Activated naive CD4-positive, alpha-beta T cell treated with anti-CD3 and anti-CD28 coated beads, Interleukin-2, amount 50 U/mL, for 16 hours (primary cell): Measurements from ENCODE around the gene KLHL8.
"Not testable (repeated sequence)": the region's sequence is repeated elsewhere in the genome, so short reads cannot be mapped to it uniquely, and the experiment has no call there.

ENCODE experiments used
- DNase-seq: peaks from one replicate; pipeline ENCODE4 v3.0.0-alpha.2; 2020

Gene KLHL8

DNA sequence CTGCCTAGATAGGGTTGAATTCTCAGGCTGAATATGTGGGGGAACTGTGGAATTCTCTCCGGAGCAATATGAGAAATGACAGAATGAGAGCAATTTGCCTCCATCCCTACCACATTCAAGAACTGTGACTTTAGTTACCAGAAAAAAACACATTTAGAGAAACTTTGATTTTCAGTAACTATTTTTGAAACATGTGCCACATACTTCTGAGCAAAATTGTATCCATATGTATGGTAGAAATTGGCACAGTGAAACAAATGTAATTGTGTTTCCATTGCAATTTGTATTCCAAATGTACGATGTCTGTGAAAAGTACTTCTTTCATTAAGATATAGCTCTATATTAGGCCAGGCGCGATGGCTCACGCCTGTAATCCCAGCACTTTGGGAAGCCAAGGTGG lies 5.5 kb upstream of the KLHL8 start:
- no peak for DNase-seq

DNA sequence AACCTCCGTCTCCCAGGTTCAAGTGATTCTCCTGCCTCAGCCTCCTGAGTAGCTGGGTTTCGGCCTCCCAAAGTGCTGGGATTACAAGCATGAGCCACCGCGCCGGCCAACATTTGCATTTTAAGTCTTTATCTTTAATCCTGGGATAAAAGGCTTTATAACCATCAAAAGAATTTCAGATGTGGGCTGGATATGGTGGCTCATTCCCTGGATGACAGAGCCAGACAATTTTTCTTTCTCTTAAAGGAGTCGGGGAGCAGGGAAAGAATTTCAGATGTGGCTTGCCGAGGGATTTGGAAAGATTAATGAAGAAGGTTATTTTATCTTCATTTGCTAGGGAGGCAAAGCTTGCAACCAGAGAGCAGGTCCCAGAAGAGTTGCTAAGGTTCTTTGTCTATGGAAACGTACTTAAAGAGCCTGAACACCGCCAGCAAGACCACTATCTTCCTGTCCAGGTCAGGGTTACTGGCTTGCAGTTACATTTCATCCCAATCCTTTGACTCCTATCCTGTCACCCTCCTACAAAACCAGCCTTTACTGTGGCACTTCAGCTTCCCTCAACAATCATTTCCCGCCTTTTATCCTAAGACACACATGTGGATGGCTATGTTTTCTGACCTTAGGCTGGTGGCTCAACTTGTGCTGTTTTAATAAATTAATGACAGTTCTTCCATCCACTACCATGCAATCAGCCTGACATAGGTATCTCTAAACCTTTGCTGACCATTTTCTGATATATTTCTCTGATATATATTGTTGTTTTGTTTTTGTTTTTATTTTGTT lies 3.9 kb upstream of the KLHL8 start:
- DNase-seq, result no peak

DNA sequence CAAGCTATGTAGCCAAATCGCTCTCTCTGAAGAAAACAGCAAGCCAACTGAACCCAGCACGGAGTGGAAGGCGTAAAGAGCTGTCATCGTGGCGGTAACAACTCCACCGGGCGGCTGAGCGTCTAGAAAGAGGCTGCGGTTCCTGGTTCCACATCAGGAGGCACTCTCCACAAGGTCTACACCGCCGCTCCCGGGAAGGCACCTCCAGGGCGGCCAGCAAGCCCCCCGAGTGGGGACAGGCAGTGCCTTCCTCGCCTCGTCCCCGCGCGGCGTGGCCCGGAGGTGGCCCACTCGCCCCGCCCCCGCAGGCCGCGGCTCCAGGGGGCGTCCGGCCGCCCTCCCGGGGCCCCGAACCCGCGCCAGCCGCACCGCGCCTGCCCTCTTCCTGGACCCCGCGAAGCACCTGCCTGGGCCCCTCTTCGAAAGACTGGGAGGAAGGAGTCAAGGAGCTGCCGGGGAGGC lies 755 bp downstream of the KLHL8 start:
- DNase-seq, result peak; percentile 51

DNA sequence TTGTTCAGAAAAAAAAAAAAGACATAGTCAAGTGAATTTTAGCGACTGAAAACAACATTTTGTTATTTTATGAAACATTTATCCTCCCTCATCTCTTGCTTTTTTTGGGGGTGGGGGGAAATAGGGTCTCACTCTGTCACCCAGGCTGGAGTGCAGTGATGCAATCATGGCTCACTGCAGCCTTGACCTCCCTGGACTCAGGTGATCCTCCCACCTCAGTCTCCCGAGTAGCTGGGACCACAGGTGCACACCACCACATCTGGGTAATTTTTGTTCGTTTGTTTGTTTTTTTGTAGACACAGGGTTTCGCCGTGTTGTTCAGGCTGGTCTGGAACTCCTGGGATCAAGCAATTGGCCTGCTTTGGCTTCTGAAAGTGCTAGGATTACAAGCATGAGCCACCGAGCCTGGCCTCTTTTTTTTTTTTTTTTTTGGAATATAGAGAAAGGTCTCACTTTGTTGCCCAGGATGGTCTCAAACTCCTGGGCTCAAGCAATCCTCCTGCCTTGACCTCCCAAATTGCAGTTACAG lies 3.1 kb downstream of the KLHL8 start:
- DNase-seq, result not testable (repeated sequence)

DNA sequence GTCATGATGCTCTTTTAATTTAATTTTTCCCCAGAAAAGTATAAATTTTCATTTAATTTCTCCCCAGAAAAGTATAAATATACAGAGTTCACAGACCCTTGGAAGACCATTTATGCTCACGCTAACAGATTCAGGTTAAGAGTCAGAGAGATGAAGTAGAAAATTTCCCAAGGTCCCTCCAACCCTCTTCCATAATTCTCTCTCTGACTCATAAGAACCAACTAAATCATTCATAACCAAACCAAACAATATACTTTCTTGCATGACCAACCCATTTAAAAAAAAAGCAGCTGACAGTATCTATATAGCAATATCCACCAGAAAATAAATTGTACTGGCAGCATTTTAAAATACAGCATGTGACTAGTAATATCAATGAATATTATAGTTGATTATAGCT lies 3.9 kb downstream of the KLHL8 start:
- no peak for DNase-seq

DNA sequence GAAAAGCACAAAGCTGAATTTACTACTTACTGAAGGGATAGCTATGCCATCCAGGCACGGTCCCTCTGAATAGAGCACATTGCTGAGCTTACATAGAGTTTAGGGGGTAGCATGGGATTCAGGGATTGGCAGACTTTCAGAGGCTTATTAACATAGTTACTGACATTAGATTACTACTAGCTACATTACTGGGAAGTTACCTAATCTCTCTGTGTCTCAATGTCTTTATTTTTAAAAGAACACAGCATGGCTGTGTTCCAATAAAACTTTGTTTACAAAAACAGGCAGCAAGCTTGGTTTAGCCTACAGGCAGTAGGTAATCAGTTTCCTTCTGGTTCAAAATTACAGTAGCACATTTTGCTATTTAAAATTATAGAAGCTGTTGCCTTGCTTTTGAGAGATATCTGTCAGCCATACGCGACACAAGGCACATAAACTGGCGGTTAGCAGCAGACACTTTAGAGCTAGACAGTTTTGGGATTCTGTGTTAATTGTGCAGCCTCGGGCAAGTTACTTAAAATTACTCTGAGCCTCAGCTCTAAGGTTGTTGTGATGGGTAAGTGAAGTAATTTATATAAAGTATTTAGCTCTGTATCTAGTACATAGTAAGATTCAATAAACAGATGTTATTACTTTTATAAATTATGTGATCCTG lies 6.9 kb downstream of the KLHL8 start:
- DNase-seq, result no peak

DNA sequence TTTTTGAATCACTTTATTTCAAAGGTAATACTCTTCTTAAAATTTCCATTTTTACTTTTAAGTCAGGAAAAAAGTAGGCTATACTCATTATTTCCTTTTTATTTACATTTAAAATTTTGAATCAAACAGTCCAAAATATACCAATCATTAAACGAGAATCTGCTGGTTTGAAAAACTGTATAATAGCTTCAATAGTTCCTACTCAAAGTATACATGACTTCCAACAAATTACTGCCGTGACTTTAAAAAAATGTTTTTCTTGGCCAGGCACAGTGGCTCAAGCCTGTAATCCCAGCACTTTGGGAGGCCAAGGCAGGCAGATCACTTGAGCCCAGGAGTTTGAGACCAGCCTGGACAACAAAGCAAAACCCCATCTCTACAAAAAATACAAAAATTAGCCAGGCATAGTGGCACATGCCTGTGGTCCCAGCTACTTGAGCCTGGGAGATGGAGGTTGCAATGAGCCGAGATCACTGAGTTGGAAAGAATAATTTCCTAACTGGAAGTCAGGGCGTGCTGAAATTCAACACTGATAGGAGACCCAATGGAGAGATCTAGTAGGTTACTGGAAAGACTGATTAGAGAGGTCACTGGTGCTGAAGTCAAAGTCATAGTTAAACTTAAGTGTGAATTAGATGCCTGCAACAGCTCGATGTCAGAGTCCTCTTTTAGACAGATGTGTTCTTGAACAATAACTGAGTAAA lies 9.0 kb downstream of the KLHL8 start:
- DNase-seq, result no peak

DNA sequence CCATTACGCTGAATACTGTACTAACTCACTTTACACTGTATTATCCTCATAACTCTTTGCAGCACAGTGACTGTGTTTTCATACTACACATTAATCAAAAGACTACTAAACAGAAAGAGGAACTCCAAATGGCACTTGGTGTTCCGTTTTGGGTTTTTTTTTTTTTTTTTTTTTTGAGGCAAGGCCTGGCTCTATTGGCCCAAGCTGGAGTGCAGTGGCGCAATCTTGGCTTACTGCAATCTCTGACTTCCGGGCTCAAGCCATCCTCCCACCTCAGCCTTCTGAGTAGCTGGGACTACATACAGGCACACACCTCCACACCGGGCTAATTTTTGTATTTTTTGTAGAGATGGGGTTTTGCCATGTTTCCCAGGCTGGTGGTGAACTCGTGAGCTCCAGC lies 10.7 kb downstream of the KLHL8 start:
- no peak for DNase-seq

DNA sequence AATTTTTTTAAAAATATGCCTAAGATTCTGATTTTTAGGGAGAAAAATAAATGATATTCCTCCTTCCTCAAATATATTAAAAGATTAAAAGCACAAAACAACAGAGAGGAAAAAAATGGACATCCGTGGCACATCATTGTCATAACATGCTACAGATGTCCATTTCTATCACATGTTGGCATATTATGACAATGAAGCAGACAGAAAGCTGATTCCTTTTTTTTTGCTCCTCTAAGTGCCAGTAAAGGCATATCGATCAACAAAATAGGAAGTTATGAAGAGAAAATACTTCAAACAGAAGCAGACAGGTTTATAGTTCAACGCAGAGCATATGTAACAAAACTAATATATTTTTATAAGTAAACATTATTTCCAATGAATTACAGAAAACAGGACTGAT lies 11.2 kb downstream of the KLHL8 start:
- no peak for DNase-seq

DNA sequence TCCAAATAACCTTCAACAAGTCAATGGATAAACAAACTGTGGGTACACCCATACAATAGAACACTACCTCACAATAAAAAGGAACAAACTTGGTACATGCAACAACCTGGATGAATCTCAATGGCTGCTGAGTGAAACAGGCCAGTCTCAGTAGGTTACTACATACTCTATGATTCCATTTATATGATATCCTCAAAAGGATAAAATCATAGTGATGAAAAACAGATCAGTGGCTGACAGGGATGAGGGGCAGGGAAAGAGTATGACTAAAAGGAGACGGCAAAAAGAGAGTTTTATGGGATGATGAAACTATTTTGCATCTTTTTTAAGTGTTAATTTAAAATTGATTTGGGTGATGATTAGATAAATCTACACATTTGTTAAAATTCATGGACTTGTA lies 15.9 kb downstream of the KLHL8 start:
- DNase-seq, result no peak

DNA sequence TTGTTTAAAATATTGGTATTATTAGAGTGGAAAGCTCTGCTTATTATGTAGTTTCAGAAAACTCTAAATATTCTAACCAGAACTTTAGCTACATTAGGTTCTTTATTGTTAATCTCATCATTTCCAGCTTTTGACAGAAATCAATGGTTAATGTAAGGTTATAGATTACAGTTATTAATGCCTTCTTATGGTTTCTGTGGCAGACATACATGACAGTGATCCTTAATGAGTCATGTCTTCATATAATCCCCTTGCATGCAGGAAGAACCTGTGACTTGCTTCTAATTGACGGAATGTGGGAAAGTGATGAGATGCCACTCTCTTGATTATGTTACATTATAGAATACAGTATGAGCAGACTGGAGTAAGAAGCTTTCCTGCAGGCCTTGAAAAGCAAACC lies 23.5 kb downstream of the KLHL8 start:
- no peak for DNase-seq

DNA sequence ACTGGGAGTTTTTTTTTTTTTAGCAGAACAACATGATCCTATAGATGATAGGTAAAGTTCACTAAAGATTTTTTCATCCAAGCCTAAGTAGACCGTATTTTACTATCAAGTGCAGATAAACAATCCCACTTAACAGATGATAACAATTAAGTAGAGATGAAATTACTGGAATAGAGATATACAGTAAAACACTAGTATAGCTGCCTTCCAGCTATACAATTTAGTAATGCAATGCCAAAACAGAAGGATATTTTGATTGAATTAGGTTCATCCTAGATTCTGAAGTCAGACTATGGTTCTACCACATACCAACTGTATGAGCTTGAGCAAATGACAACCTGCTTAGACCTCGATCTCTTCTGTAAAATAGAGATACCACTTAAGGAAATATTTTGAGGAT lies 24.3 kb downstream of the KLHL8 start:
- DNase-seq, result no peak

DNA sequence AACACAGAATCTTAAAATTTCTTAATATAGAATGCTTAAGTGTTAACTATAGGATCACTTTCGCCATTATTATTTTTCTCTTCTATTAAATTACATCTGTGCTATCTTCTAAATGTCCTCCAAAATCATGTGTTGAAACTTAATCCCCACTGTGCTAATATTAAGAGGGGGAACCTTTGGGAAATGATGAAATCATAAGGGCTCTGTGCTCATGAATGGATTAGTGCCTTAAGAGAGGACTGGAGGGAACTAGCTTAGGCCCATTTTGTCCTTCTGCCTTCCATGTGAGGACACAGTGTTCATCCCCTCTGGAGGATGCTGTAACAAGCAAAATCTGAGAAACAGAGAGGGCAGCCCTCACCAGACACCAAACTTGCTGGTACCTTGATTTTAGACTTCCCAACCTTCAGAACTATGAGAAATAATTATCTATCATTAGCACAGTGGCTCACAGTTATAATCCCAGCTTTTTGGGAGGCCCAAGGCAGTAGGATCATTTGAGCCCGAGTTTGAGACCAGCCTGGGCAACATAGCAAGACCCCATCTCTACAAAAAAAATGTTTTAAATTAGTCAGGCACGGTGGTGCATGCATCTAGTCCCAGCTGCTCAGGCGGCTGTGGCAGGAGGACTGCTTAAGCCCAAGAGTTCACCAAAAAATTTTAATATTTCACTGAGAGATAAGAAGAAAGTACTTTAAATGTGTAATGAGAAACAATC lies 26.3 kb downstream of the KLHL8 start:
- no peak for DNase-seq

DNA sequence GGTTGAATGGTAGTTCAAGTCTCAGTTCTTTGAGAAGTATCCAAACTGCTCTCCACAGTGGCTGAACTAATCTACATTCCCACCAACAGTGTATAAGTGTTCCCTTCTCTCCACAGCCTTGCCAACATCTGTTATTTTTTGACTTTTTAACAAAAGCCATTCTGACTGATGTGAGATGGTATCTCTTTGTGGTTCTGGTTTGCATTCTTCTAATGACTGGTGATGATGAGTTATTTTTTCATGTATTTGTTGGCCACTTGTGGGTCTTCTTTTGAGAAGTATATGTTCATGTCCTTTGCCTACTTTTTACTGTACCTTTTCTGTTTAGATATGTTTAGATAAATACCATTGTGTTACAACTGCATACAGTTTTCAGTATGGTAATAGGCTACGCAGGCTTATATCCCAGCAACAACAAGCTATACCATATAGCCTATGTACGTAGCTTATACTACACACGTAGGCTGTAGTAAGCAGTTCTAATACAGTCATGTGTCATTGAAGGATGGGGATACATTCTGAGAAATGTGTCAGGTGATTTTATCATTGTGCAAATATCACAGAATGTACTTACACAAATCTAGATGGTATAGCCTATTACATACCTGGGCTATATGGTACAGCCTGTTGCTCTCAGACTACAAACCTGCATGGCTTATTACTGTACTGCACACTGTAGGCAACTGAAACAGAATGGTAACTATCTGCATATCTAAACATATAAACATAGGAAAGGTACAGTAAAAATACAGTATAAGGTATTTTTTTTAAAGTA lies 28.1 kb downstream of the KLHL8 start:
- DNase-seq, result no peak

DNA sequence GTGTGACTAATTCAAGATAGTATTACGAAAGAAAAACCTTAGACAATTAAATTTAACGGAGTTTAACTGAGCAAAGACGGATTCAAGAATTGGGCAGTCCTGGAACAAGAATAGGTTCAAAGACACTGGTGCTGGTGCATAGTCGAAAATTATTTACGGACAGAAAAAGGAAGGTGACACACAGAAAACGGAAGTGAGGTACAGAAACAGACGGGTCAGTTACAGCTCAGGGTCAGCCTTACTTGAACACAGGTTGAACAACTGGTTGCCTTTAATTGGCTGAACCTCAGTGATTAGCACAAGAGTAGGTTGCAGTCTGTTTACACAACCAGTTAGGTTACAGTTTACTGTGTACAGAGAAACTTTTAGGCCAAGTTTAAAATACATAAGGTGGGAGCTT lies 31.5 kb downstream of the KLHL8 start:
- no peak for DNase-seq

DNA sequence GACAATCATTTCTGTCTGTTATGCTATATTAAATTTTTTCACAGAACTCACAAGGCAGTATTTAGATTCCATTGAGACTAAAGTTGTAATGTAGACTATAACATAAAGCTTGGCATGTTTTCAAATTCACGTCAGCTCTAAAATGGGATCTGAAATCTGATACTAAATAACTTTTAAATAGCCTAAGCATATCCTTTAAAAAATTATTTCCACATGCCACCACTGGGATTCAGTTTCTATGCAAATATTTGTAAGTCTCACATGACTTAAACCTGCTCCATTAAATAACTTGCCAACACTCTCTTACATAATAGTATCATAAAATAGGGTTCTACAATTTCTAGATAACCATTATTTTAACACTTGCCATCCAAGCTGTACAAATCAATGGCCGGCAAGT lies 32.4 kb downstream of the KLHL8 start:
- DNase-seq, result no peak

DNA sequence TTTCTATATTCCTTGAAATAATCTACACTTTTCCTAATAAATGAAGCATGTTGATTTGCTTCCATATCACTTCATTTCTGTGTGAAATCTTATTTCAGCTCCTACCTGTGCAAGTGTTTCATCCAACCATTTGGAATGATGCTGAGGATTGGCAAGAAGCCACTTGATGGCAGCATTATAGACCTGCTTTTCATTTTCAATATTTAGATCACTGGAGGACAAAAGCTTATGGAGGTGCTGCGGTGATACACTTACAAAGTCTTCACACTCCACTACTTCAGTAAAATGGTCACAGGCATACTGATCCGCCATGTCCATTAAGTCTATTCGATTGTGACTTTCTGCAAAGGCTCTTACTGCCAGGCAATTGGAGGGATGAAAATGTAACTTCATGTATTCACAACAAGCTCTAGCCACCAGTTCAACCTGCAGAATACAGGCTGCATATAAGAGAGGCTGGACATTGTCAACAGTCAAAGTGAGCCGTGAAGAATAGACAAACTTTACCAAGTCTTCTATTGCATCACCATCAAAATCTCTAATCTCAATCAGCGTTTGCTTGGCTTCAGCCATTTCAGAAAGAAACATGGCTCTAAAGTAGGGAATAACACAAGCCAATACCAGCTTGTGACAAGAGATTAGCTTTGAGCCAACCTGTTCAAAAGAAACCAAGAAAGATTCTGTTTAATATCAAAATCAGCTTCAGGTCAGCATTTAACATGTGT lies 35.1 kb downstream of the KLHL8 start:
- DNase-seq, result no peak

DNA sequence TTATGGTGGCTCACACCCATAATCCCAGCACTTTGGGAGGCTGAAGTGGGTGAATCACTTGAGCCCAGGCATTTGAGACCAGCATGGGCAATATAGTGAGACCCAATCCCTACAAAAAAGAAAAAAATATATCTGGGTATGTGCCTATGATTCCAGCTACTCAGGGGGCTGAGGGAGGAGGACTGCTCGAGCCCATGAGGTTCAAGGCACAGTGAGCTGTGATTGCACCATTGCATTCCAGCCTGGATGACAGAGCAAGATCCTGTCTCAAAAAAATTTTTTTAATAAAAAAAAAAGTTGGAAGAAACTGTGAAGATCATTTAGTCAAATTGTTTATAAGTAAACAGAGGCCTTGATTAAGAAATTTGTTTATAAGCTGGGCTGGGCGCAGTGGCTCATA lies 39.7 kb downstream of the KLHL8 start:
- no peak for DNase-seq

DNA sequence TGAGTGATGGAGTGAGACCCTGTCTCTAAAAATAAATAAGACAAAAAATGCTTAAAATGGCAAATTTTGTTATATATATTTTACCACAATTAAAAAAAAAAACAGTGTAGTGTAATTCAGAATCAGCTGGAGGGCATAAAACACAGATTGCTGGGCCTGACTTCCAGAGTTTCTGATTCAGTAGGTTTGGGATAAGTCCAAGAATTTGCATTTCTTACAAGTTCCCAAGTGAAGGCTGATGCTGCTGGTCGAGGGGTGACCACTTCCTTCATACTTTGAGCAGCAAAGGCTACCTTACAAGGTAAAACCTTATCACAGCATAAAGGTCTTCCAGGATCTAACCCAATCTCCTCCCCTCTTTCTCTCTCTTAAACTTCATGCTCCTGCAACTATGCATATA lies 40.7 kb downstream of the KLHL8 start:
- no peak for DNase-seq

DNA sequence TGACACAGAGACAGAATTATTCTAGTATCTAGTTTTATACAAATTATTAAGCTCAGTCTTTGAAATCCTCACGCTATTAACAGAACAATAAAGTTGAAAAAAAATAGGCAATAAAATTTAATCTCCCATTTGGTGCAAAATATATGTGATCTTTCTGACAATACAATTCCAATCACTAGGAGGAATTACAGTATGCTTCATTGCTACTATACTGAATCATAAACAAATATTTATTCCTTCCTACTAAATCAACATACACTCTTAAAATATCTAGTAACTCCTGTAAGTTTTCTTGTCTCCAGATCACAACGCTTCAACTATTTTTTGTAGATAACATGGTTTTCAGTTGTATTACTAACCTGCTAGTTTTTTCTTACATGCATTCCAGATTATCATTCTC lies 45.7 kb downstream of the KLHL8 start:
- DNase-seq, result no peak

DNA sequence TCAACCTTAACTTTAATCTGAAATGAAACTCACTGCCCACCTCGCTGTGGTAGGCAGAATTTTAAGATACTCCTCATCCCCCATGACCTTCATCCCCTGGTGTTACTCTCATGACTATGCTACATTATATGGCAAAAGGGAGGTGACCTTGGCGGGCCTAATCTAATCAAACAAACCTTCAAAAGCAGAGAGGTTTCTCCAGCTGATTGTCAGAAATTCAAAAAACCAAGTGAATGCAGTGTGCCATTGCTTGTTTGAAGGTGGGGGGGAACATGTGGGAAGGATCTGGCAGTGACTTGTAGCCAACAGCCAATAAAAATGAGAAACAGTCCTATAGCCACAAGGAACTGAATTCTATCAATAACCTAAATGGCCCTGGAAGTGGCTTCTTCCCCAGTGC lies 48.5 kb downstream of the KLHL8 start:
- DNase-seq, result no peak
